ENCODE measurements around the gene PGM1. TPM values are rescaled to one million over a fixed set of nuclear protein-coding genes. Genes with fewer than 3 reads are reported as not detected.

PGM1 gene
- total and polyA plus RNA-seq, 2 of the 13 experiments (the other 11 are each of a cell fraction or from before 2014, with no cell fraction given): 51.6 to 105 TPM

Small RNAs within 50 kb of the gene (small RNA-seq; reads per million reads assigned to genes)
- gene RF02105 (ENCODE audit: insufficient read depth in 2 of 3, insufficient read length in 3 of 3, low read depth in 2 of 3, low replicate concordance in 1 of 3) (0 reads per million in 3 experiments), gene RF02106 (ENCODE audit: insufficient read depth in 2 of 3, insufficient read length in 3 of 3, low read depth in 2 of 3, low replicate concordance in 1 of 3) (0 reads per million in 3 experiments), gene RF02107 (ENCODE audit: insufficient read depth in 2 of 3, insufficient read length in 3 of 3, low read depth in 2 of 3, low replicate concordance in 1 of 3) (0 reads per million in 3 experiments), gene RF02108 (ENCODE audit: insufficient read depth in 2 of 3, insufficient read length in 3 of 3, low read depth in 2 of 3, low replicate concordance in 1 of 3) (0 reads per million in 3 experiments), gene RF02109 (ENCODE audit: insufficient read depth in 2 of 3, insufficient read length in 3 of 3, low read depth in 2 of 3, low replicate concordance in 1 of 3) (0 reads per million in 3 experiments), gene RF02110 (ENCODE audit: insufficient read depth in 2 of 3, insufficient read length in 3 of 3, low read depth in 2 of 3, low replicate concordance in 1 of 3) (0 reads per million in 3 experiments)

Other genes starting within 250 kb of the PGM1 start
- 4.5 and 8.1 TPM in 2 replicates for gene ALG6, start 225.8 kb upstream of the PGM1 start, total RNA-seq (2016; rRNA removed; fragmentation: Illumina TruSeq; extraction: Trizol)
- gene ALG6, start 225.8 kb upstream of the PGM1 start, polyA plus RNA-seq (2011; rRNA removed): 4.4 and 6.8 TPM in 2 replicates
- gene ITGB3BP, start 70.2 kb upstream of the PGM1 start, total RNA-seq (2016; rRNA removed; fragmentation: Illumina TruSeq; extraction: Trizol): 46.5 and 66.3 TPM in 2 replicates
- gene ITGB3BP, start 70.2 kb upstream of the PGM1 start, polyA plus RNA-seq (2011; rRNA removed): 13.6 and 19.0 TPM in 2 replicates
- 5.4 and 7.6 TPM in 2 replicates for gene EFCAB7, start 69.9 kb upstream of the PGM1 start, total RNA-seq (2016; rRNA removed; fragmentation: Illumina TruSeq; extraction: Trizol)
- gene EFCAB7, start 69.9 kb upstream of the PGM1 start, polyA plus RNA-seq (2011; rRNA removed): 1.5 and 1.7 TPM in 2 replicates
- 1.6 and 2.3 TPM in 2 replicates for gene ROR1, start 180.6 kb downstream of the PGM1 start, total RNA-seq (2016; rRNA removed; fragmentation: Illumina TruSeq; extraction: Trizol)
- 0.58 and 0.67 TPM in 2 replicates for gene ROR1, start 180.6 kb downstream of the PGM1 start, polyA plus RNA-seq (2011; rRNA removed)

Measured in HepG2 (cell line).